ENCODE results near the gene OGFOD2.

OGFOD2 gene

GRCh38 chr12:123003257-123003656, 28.2 kb downstream of the OGFOD2 start:
- H3K27ac ChIP-seq (ENCODE audit: poor library complexity, severe bottlenecking), result no peak overlapping the region
- no peak for DNase-seq (ENCODE audit: low spot score)
- no peak overlapping the region for H3K4me3 ChIP-seq (ENCODE audit: severe bottlenecking)
- no peaks in the 10 kb centered on the region for H3K36me3 ChIP-seq (ENCODE audit: low read depth)
- TF ChIP-seq, protein P1, sequence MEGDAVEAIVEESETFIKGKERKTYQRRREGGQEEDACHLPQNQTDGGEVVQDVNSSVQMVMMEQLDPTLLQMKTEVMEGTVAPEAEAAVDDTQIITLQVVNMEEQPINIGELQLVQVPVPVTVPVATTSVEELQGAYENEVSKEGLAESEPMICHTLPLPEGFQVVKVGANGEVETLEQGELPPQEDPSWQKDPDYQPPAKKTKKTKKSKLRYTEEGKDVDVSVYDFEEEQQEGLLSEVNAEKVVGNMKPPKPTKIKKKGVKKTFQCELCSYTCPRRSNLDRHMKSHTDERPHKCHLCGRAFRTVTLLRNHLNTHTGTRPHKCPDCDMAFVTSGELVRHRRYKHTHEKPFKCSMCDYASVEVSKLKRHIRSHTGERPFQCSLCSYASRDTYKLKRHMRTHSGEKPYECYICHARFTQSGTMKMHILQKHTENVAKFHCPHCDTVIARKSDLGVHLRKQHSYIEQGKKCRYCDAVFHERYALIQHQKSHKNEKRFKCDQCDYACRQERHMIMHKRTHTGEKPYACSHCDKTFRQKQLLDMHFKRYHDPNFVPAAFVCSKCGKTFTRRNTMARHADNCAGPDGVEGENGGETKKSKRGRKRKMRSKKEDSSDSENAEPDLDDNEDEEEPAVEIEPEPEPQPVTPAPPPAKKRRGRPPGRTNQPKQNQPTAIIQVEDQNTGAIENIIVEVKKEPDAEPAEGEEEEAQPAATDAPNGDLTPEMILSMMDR (IDR thresholded peaks at IDR 0.05; ENCODE audit: poor library complexity, severe bottlenecking), result no peak
- no peak for ATAC-seq (ENCODE audit: low read depth)
- H3K4me1 ChIP-seq (ENCODE audit: insufficient read depth, poor library complexity, severe bottlenecking), result no peaks in the 10 kb centered on the region
- H3K9me3 ChIP-seq (ENCODE audit: severe bottlenecking), result no peaks in the 10 kb centered on the region
- H3K27me3 ChIP-seq (ENCODE audit: insufficient read depth, poor library complexity, severe bottlenecking), result no peaks in the 10 kb centered on the region

DNA sequence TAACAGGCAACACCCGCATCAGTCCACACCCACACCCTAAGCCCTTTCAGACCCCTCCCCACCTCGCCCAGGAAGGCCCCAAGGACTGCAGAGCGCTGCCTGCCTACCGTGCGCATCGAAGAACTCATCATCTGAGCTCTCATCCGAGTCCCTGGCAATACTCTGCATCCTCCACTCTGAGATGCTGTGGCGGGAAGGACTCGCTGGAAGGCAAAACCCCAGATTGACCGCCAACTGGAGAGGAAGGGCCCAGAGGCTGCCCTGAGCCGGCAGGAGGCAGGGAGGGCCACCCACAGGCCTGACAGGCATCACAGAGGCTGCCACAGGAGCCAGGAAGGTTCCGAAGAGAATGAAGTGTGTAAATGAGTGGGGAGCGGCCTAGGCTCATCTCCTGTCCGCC, 29.2 kb downstream of the OGFOD2 start:
- DNase-seq (ENCODE audit: low spot score), result no peak
- Histone ChIP-seq H3K4me3 (ENCODE audit: severe bottlenecking) (no peak overlapping the region), H3K27me3 (ENCODE audit: insufficient read depth, poor library complexity, severe bottlenecking) (no peaks in the 10 kb centered on the region), H3K27ac (ENCODE audit: poor library complexity, severe bottlenecking) (no peak overlapping the region), H3K4me1 (ENCODE audit: insufficient read depth, poor library complexity, severe bottlenecking) (no peaks in the 10 kb centered on the region), H3K9me3 (ENCODE audit: severe bottlenecking) (no peaks in the 10 kb centered on the region), H3K36me3 (ENCODE audit: low read depth) (no peaks in the 10 kb centered on the region)
- no peak for ATAC-seq (ENCODE audit: low read depth)
- TF ChIP-seq, protein P1 (IDR thresholded peaks at IDR 0.05; ENCODE audit: poor library complexity, severe bottlenecking), result no peak

DNA sequence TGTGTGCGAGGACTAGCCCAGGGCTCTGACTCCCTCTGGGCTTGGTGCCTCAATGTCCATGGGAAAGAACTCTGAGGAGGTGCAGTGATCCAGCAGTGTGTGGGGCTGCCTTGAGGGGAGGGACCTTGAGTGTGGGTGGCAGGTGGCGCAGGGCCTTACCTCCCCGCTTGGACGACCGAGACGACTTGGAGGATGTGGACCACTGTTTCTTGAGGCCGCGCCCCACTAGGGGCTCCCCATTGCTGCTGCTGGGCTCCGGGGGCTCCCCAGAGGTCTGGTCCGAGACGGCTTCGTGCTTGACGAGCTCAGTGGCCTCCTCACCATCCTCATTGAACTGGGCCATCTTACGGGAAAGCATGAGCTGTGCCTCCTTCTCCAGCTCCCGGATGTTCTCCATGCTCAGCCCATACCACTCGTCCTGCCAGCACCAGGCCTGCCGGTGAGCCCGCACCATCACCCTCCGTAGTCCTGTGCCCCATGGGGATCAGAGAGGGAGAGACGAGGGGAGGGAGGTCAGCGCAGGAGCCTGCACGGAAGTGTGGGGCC, 30.1 kb downstream of the OGFOD2 start:
- H3K4me1 ChIP-seq (ENCODE audit: insufficient read depth, poor library complexity, severe bottlenecking), result no peaks in the 10 kb centered on the region
- H3K9me3 ChIP-seq (ENCODE audit: severe bottlenecking), result no peaks in the 10 kb centered on the region
- no peaks in the 10 kb centered on the region for H3K27me3 ChIP-seq (ENCODE audit: insufficient read depth, poor library complexity, severe bottlenecking)
- no peak for ATAC-seq (ENCODE audit: low read depth)
- H3K36me3 ChIP-seq (ENCODE audit: low read depth), result no peaks in the 10 kb centered on the region
- H3K4me3 ChIP-seq (ENCODE audit: severe bottlenecking), result no peak overlapping the region
- no peak for DNase-seq (ENCODE audit: low spot score)
- H3K27ac ChIP-seq (ENCODE audit: poor library complexity, severe bottlenecking), result no peak overlapping the region
- TF ChIP-seq, protein P1 (IDR thresholded peaks at IDR 0.05; ENCODE audit: poor library complexity, severe bottlenecking), result no peak

DNA sequence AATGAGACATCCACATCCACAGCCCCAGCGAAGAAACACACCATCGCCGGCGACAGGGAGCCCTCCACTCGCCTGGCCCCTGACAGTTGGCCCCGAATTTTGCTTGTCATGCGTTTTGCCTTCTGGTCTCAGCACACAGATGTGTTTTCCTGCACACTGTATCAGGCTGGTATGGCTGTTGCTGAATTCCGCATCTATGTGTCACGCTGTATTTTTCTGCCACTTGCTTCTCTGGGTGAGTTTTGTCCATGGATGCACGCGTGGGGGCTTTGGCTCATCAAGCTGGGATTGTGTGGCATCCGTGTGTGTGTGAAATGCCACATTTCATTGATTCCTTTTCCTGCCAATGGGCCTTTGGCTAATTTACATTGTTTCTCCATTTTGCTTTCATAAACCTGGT, 31.9 kb downstream of the OGFOD2 start:
- ATAC-seq (ENCODE audit: low read depth) (no peak), DNase-seq (ENCODE audit: low spot score) (no peak)
- Histone ChIP-seq H3K27ac (ENCODE audit: poor library complexity, severe bottlenecking) (no peak overlapping the region), H3K36me3 (ENCODE audit: low read depth) (no peaks in the 10 kb centered on the region), H3K27me3 (ENCODE audit: insufficient read depth, poor library complexity, severe bottlenecking) (no peaks in the 10 kb centered on the region), H3K4me1 (ENCODE audit: insufficient read depth, poor library complexity, severe bottlenecking) (no peaks in the 10 kb centered on the region), H3K9me3 (ENCODE audit: severe bottlenecking) (no peaks in the 10 kb centered on the region), H3K4me3 (ENCODE audit: severe bottlenecking) (no peak overlapping the region)
- TF ChIP-seq, protein P1 (IDR thresholded peaks at IDR 0.05; ENCODE audit: poor library complexity, severe bottlenecking), result no peak

- H3K4me3 ChIP-seq (ENCODE audit: severe bottlenecking), result no peak overlapping the region
- TF ChIP-seq, protein P1 (IDR thresholded peaks at IDR 0.05; ENCODE audit: poor library complexity, severe bottlenecking), result no peak
- ATAC-seq (ENCODE audit: low read depth), result no peak
- DNase-seq (ENCODE audit: low spot score), result no peak
- no peaks in the 10 kb centered on the region for H3K36me3 ChIP-seq (ENCODE audit: low read depth)
- H3K27me3 ChIP-seq (ENCODE audit: insufficient read depth, poor library complexity, severe bottlenecking), result no peaks in the 10 kb centered on the region
- H3K27ac ChIP-seq (ENCODE audit: poor library complexity, severe bottlenecking), result no peak overlapping the region
- H3K4me1 ChIP-seq (ENCODE audit: insufficient read depth, poor library complexity, severe bottlenecking), result no peaks in the 10 kb centered on the region
- H3K9me3 ChIP-seq (ENCODE audit: severe bottlenecking), result no peaks in the 10 kb centered on the region
Measured at GRCh38 chr12:123010110-123010509, 35.1 kb downstream of the OGFOD2 start.
